Activated naive CD4-positive, alpha-beta T cell treated with anti-CD3 and anti-CD28 coated beads, Interleukin-2, amount 50 U/mL, for 24 hours (primary cell): ENCODE measurements around the gene DBH.

Experiments
- H3K27ac Mint-ChIP-seq: one replicate; pipeline ENCODE4 v1.8.0; 2021; ENCODE audit warnings: mild to moderate bottlenecking, mixed read lengths
- H3K27me3 Mint-ChIP-seq: one replicate; pipeline ENCODE4 v1.8.0; 2021; ENCODE audit warnings: mixed read lengths
- H3K36me3 Mint-ChIP-seq: one replicate; pipeline ENCODE4 v1.8.0; 2021; ENCODE audit warnings: mixed read lengths
- H3K4me1 Mint-ChIP-seq: one replicate; pipeline ENCODE4 v1.8.0; 2021; ENCODE audit warnings: mixed read lengths
- H3K4me3 Mint-ChIP-seq: one replicate; pipeline ENCODE4 v1.8.0; 2021; ENCODE audit warnings: mild to moderate bottlenecking, mixed read lengths
- H3K9me3 Mint-ChIP-seq: one replicate; pipeline ENCODE4 v1.8.0; 2021; ENCODE audit warnings: mixed read lengths

The DBH gene

GRCh38 chr9:133635533-133636531, at the start of gene DBH:
Gene DBH, plus strand, starts transcription at chr9:133636363. Its CDS starts 9 bp downstream, at chr9:133636372.
- no peaks in the 10 kb centered on the region for H3K27me3 Mint-ChIP-seq
- no peak within 1 kb of the TSS for H3K27ac Mint-ChIP-seq
- H3K4me1 Mint-ChIP-seq, result peaks cover 4% of the 10 kb centered on the region

GRCh38 chr9:133587051-133587450, 49.1 kb upstream of the DBH start:
- Mint-ChIP-seq H3K27ac (no peak overlapping the region), H3K9me3 (no peaks in the 10 kb centered on the region), H3K36me3 (no peaks in the 10 kb centered on the region), H3K4me1 (peaks cover 8% of the 10 kb centered on the region), H3K27me3 (peaks cover 14% of the 10 kb centered on the region), H3K4me3 (no peak overlapping the region)

More at GRCh38 chr9:133635533-133636531, at the start of gene DBH:
- Mint-ChIP-seq H3K4me3 (no peak within 1 kb of the TSS), H3K9me3 (no peaks in the 10 kb centered on the region), H3K36me3 (no peaks in the 10 kb centered on the region)

GRCh38 chr9:133587466-133587865, 48.7 kb upstream of the DBH start:
- Mint-ChIP-seq H3K4me1 (peaks cover 8% of the 10 kb centered on the region), H3K27ac (no peak overlapping the region), H3K27me3 (peaks cover 12% of the 10 kb centered on the region), H3K4me3 (no peak overlapping the region), H3K9me3 (no peaks in the 10 kb centered on the region), H3K36me3 (no peaks in the 10 kb centered on the region)

- no peaks in the 10 kb centered on the region for H3K36me3 Mint-ChIP-seq
- H3K27me3 Mint-ChIP-seq, result peaks cover 5% of the 10 kb centered on the region
- H3K4me1 Mint-ChIP-seq, result peaks cover 3% of the 10 kb centered on the region
- no peak overlapping the region for H3K27ac Mint-ChIP-seq
- no peaks in the 10 kb centered on the region for H3K9me3 Mint-ChIP-seq
- no peak overlapping the region for H3K4me3 Mint-ChIP-seq
These were observed 46.5 kb upstream of the DBH start for GRCh38 chr9:133589454-133590227.

- Mint-ChIP-seq H3K4me1 (peaks cover 1% of the 10 kb centered on the region), H3K27ac (no peak overlapping the region)
These were observed 45.8 kb upstream of the DBH start for GRCh38 chr9:133590231-133590855.

GRCh38 chr9:133591116-133591910, 44.9 kb upstream of the DBH start:
- no peaks in the 10 kb centered on the region for H3K27me3 Mint-ChIP-seq
- no peaks in the 10 kb centered on the region for H3K36me3 Mint-ChIP-seq
- no peaks in the 10 kb centered on the region for H3K4me1 Mint-ChIP-seq
- no peak overlapping the region for H3K4me3 Mint-ChIP-seq
- H3K27ac Mint-ChIP-seq, result no peak overlapping the region
- H3K9me3 Mint-ChIP-seq, result no peaks in the 10 kb centered on the region

More at GRCh38 chr9:133590231-133590855, 45.8 kb upstream of the DBH start:
- Mint-ChIP-seq H3K27me3 (peaks cover 3% of the 10 kb centered on the region), H3K9me3 (no peaks in the 10 kb centered on the region), H3K4me3 (no peak overlapping the region), H3K36me3 (no peaks in the 10 kb centered on the region)

GRCh38 chr9:133591985-133592384, 44.2 kb upstream of the DBH start:
- Mint-ChIP-seq H3K4me3 (no peak overlapping the region), H3K4me1 (no peaks in the 10 kb centered on the region), H3K36me3 (peaks cover 1% of the 10 kb centered on the region), H3K9me3 (no peaks in the 10 kb centered on the region), H3K27me3 (no peaks in the 10 kb centered on the region), H3K27ac (no peak overlapping the region)

- H3K36me3 Mint-ChIP-seq, result peaks cover 4% of the 10 kb centered on the region
- H3K4me3 Mint-ChIP-seq, result no peak overlapping the region
- H3K9me3 Mint-ChIP-seq, result no peaks in the 10 kb centered on the region
- H3K4me1 Mint-ChIP-seq, result no peaks in the 10 kb centered on the region
- H3K27ac Mint-ChIP-seq, result no peak overlapping the region
- H3K27me3 Mint-ChIP-seq, result no peaks in the 10 kb centered on the region
These were observed 43.3 kb upstream of the DBH start for GRCh38 chr9:133592731-133593409.

GRCh38 chr9:133593587-133594253, 42.4 kb upstream of the DBH start:
- Mint-ChIP-seq H3K27ac (no peak overlapping the region), H3K4me1 (no peaks in the 10 kb centered on the region), H3K9me3 (no peaks in the 10 kb centered on the region), H3K36me3 (peaks cover 4% of the 10 kb centered on the region), H3K4me3 (no peak overlapping the region), H3K27me3 (no peaks in the 10 kb centered on the region)

GRCh38 chr9:133594310-133594709, 41.9 kb upstream of the DBH start:
- Mint-ChIP-seq H3K4me3 (no peak overlapping the region), H3K36me3 (peaks cover 4% of the 10 kb centered on the region), H3K9me3 (no peaks in the 10 kb centered on the region), H3K27me3 (no peaks in the 10 kb centered on the region), H3K27ac (no peak overlapping the region), H3K4me1 (no peaks in the 10 kb centered on the region)

- Mint-ChIP-seq H3K9me3 (no peaks in the 10 kb centered on the region), H3K27ac (no peak overlapping the region), H3K4me3 (no peak overlapping the region), H3K4me1 (no peaks in the 10 kb centered on the region), H3K36me3 (peaks cover 4% of the 10 kb centered on the region), H3K27me3 (no peaks in the 10 kb centered on the region)
These were observed 40.3 kb upstream of the DBH start for GRCh38 chr9:133595910-133596309.

- H3K27me3 Mint-ChIP-seq, result no peaks in the 10 kb centered on the region
- peaks cover 4% of the 10 kb centered on the region for H3K36me3 Mint-ChIP-seq
- H3K9me3 Mint-ChIP-seq, result no peaks in the 10 kb centered on the region
- H3K27ac Mint-ChIP-seq, result no peak overlapping the region
- no peaks in the 10 kb centered on the region for H3K4me1 Mint-ChIP-seq
- no peak overlapping the region for H3K4me3 Mint-ChIP-seq
These were observed 38.7 kb upstream of the DBH start for GRCh38 chr9:133597316-133597957.

- peaks cover 4% of the 10 kb centered on the region for H3K36me3 Mint-ChIP-seq
- no peak overlapping the region for H3K27ac Mint-ChIP-seq
- H3K4me1 Mint-ChIP-seq, result no peaks in the 10 kb centered on the region
- no peaks in the 10 kb centered on the region for H3K27me3 Mint-ChIP-seq
- H3K4me3 Mint-ChIP-seq, result no peak overlapping the region
- H3K9me3 Mint-ChIP-seq, result no peaks in the 10 kb centered on the region
These were observed 37.2 kb upstream of the DBH start for GRCh38 chr9:133598978-133599377.
